Neural progenitor cell (in vitro differentiated cells): ENCODE data around the gene SLC6A17.

ENCODE experiments used
- EZH2 ChIP-seq: fragments of 200-600 bp; sonication (generic); IDR thresholded peaks from 2 replicates; pipeline ENCODE4 v1.6.1; 2017; ENCODE audit warnings: antibody characterized with exemption, mild to moderate bottlenecking, moderate library complexity
- EZH2phosphoT487 ChIP-seq: fragments of 200-600 bp; sonication (generic); IDR thresholded peaks from 2 replicates; pipeline ENCODE4 v1.6.1; 2017; ENCODE audit warnings: antibody characterized with exemption
- TF ChIP-seq, protein P1 (sequence below): fragments of 200-600 bp; sonication (generic); IDR thresholded peaks from 2 replicates; pipeline ENCODE4 v1.5.1; 2017; ENCODE audit warnings: antibody characterized with exemption, mild to moderate bottlenecking

DNA sequence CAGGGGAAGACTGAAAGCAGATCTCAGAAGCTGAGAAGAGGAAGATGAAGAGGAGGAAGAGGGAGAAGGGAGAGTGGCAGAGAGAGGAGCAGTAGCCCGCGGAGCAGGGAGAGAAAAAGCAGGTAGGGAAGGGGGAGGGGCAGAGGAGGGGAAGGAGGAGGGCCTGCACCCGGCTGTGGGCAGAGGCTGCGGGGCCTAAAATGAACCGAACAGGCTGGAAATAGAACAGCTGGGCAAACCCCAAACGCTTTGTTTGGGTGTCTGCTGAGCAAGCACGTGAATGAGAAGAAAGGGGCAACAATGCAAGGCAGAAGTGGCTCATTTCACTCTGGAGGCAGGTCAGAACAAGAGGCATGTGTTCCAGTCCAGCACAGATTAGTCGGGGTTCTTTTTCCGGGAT lies 93.3 kb downstream of the SLC6A17 start:
- TF ChIP-seq, protein P1, sequence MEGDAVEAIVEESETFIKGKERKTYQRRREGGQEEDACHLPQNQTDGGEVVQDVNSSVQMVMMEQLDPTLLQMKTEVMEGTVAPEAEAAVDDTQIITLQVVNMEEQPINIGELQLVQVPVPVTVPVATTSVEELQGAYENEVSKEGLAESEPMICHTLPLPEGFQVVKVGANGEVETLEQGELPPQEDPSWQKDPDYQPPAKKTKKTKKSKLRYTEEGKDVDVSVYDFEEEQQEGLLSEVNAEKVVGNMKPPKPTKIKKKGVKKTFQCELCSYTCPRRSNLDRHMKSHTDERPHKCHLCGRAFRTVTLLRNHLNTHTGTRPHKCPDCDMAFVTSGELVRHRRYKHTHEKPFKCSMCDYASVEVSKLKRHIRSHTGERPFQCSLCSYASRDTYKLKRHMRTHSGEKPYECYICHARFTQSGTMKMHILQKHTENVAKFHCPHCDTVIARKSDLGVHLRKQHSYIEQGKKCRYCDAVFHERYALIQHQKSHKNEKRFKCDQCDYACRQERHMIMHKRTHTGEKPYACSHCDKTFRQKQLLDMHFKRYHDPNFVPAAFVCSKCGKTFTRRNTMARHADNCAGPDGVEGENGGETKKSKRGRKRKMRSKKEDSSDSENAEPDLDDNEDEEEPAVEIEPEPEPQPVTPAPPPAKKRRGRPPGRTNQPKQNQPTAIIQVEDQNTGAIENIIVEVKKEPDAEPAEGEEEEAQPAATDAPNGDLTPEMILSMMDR, result no peak
- TF ChIP-seq EZH2 (no peak), EZH2phosphoT487 (no peak)
